ENCODE measurements around the gene SSB.
"Not testable (repeated sequence)": the region's sequence is repeated elsewhere in the genome, so short reads cannot be mapped to it uniquely, and the experiment has no call there.

The SSB gene

DNA sequence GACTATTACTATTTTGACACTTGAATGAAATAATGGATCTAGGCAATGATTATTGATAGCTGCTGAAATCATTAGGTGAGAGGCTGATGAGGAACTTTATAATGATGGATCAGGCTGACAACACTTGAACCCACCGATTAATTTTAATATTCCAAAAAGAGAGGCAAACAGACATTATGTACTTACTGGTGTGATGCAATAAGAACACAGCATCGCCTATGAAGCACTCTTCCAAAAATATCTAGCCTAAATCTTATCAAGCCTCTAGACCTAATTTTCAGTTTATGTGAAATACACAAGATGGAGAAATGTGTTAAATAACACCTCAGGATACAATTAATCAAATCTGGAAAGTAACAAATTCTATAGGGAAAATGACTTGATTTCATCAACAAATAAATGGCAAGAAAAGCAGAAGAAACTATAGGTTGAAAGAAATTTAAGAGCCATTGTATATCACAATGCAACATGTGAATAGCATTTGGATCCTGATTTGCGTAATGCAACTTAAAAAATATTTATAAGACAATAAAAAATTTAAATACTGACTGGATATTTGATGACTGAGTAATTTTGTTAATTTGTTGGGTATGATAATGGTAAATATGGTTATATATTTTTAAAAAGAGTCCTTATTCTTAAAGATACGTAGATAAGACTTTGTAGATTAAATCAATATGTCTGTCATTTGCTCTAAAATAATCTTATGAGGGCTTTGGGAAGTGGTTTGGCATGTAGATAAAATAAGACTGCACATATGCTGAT, 17.2 kb upstream of the SSB start:
- no peak for DNase-seq (ENCODE audit: low read depth)

DNA sequence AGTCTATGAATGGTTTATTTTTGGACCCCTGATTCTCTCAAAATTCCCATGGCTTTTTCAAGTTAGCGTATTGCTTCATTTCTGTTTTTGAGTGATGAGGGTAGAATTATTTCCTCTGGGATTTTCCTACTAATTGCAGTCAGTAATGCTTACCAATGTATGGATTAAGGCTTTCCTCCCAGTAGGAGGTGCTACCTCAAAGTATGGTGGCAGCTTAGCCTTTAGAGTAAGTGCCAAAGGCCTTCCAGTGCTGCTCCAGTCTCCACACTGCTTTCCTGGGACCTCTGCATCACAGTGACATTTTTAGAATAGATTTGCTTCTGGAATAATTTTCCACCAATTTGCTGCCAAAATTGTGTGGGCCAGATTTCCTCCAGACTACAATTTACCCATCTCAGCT, 16.2 kb upstream of the SSB start:
- DNase-seq (ENCODE audit: low read depth): no peak

DNA sequence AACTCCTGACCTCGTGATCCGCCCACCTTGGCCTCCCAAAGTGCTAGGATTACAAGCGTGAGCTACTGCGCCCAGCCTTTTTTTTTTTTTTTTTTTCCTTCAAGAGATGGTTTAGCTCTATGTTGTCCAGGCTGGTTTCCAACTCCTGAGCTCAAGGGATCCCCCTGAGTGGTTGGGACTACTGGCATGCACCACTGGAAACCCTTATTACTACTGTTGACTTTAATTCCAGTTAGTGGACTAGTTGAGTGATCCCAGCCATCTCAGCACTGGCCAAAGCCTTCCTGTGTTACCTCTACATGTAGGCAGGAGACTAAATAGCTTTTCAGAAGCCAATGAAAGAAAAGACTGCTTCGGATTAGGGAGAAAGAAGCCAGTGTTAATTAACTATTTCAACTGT, 8.1 kb upstream of the SSB start:
- no peak for DNase-seq (ENCODE audit: low read depth)

DNA sequence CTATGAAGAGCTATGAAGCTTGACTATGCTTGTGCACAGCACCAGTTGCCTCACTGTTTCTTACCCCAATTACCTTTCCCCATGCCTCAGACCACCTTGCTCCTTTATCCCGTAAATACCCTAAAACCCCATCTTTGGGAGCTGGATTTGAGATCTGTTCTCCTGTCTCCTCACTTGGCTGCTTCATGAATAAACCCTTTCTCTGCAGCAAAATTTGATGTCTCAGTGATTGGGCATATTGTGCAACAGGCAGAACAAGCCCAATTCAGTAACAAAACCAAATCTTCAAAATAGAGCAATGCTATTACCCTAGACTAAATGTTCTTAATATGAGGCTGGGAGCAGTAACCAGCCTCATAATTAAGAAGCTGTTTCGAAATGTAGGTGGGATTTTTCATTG, 3.5 kb upstream of the SSB start:
- DNase-seq (ENCODE audit: low read depth): no peak

- no peak for DNase-seq (ENCODE audit: low read depth)
Observed at GRCh38 chr2:169796441-169796840, 2.2 kb upstream of the SSB start.

GRCh38 chr2:169797601-169798000, 1.1 kb upstream of the SSB start:
- DNase-seq (ENCODE audit: low read depth): no peak

DNA sequence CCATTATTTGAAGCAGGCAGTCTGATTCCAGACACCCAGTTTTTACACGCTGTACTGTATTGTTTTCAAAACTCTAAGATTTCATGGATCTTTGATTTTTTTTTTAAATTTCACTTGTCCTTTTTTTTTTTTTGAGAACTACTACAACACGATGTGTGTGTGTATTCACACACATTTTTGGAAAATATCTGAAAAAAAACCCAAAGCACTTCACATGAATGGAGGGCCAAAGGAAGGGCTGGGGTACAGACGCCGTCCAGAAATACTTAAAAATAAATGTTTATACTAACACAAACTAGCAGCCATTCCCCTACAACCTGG, 314 bp upstream of the SSB start:
- no peak for DNase-seq (ENCODE audit: low read depth)

DNA sequence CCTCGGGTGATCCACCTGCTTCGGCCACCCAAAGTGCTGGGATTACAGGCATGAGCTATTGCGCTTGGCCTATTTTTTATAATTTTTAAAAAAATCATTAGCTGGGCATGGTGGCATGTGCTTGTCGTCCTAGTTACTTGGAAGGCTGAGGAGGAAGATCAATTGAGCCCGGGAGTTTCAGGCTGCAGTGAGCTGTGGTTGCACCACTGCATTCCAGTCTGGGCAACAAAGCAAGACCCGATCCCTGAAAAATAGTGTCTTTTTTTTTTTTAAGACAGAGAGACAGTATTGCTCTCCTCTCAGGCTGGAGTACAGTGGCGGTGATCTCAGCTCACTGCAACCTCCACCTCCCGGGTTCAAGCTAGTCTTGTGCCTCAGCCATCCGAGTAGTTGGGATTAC, 4.8 kb downstream of the SSB start:
- no peak for DNase-seq (ENCODE audit: low read depth)

DNA sequence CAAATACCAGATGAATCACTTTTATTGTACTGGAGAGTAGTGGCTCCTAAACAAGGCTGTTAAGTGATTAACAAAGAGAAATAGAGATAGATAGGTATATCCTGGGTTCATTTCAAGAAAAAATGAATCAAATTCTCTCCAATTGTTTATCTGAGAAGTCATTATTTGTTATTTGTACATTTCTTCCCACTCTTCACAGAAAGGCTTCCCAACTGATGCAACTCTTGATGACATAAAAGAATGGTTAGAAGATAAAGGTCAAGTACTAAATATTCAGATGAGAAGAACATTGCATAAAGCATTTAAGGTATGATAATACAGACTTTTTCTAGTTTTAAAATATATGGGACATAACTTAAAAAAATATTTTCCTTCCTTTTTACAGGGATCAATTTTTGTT, 7.9 kb downstream of the SSB start:
- DNase-seq (ENCODE audit: low read depth): no peak

- DNase-seq (ENCODE audit: low read depth): no peak
Observed at GRCh38 chr2:169808221-169808620, 9.6 kb downstream of the SSB start.

GRCh38 chr2:169815849-169816248, 17.2 kb downstream of the SSB start:
- DNase-seq (ENCODE audit: low read depth): peak; percentile 80

GRCh38 chr2:169816961-169817360, 18.3 kb downstream of the SSB start:
- DNase-seq (ENCODE audit: low read depth): not testable (repeated sequence)

GRCh38 chr2:169817369-169817768, 18.7 kb downstream of the SSB start:
- DNase-seq (ENCODE audit: low read depth): not testable (repeated sequence)

GRCh38 chr2:169818241-169818640, 19.6 kb downstream of the SSB start:
- DNase-seq (ENCODE audit: low read depth): no peak

DNA sequence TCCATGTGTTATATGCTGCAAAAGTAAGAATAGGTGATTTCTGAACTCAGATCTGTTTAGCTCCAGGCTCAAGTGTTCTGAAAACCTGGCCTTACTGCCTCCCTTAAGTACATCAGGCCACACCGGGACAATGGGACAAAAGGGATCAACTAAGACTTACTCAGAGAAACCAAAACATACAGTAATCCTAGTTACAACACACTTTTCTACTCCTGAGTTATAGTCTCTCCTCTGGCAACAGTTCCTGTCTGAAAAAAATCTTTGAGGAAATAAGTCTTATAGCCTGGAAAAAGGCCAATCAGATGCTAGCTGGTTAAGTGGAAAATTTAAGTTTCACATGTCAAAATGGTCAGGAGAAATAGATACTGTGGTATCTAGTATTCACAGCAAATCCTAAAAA, 20.4 kb downstream of the SSB start:
- DNase-seq (ENCODE audit: low read depth): no peak

- not testable (repeated sequence) for DNase-seq (ENCODE audit: low read depth)
Observed at GRCh38 chr2:169820101-169820500, 21.4 kb downstream of the SSB start.

DNA sequence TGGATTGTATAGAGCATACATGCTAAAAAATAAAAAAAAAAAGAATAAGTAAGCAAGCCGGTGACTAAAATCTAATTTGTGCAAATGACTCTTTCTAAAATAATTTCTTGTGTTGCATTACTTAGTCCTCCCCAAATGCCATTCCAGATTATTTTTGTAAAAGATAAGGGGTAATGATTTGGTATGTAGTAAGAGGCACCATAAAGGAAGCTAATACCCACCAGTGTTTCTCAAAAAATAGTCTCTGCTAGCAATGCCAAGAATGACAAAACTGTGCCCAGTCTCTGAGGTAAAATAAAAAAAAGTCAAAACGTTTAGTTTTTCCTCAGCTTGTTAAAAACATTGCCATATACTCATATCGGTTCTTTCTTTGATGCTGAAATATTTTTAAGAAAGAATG, 23.4 kb downstream of the SSB start:
- DNase-seq (ENCODE audit: low read depth): no peak

- DNase-seq (ENCODE audit: low read depth): no peak
Observed at GRCh38 chr2:169822785-169823392, 24.2 kb downstream of the SSB start.

- no peak for DNase-seq (ENCODE audit: low read depth)
Observed at GRCh38 chr2:169823996-169824372, 25.3 kb downstream of the SSB start.

- peak; percentile 45 for DNase-seq (ENCODE audit: low read depth)
Observed at GRCh38 chr2:169824373-169825333, 26.0 kb downstream of the SSB start, which contains the start of gene METTL5. TSS of gene METTL5 (minus strand) at chr2:169824905. CDS start at chr2:169824597, 308 bp downstream.

GRCh38 chr2:169827272-169828140, 28.8 kb downstream of the SSB start, which contains the start of gene UBR3:
TSS of gene UBR3 (plus strand) at chr2:169827454. CDS start at chr2:169827508, 54 bp downstream.
- DNase-seq (ENCODE audit: low read depth): peak; percentile 53

Measured in HS-5 (cell line).